NCI-H526 (cell line): ENCODE results near the gene DNASE1L1.

ENCODE experiments used
- DNase-seq, 2 experiments: peaks; one replicate each; lab custom pipeline; 2025; lab: John Stamatoyannopoulos, UW

Gene DNASE1L1

DNA sequence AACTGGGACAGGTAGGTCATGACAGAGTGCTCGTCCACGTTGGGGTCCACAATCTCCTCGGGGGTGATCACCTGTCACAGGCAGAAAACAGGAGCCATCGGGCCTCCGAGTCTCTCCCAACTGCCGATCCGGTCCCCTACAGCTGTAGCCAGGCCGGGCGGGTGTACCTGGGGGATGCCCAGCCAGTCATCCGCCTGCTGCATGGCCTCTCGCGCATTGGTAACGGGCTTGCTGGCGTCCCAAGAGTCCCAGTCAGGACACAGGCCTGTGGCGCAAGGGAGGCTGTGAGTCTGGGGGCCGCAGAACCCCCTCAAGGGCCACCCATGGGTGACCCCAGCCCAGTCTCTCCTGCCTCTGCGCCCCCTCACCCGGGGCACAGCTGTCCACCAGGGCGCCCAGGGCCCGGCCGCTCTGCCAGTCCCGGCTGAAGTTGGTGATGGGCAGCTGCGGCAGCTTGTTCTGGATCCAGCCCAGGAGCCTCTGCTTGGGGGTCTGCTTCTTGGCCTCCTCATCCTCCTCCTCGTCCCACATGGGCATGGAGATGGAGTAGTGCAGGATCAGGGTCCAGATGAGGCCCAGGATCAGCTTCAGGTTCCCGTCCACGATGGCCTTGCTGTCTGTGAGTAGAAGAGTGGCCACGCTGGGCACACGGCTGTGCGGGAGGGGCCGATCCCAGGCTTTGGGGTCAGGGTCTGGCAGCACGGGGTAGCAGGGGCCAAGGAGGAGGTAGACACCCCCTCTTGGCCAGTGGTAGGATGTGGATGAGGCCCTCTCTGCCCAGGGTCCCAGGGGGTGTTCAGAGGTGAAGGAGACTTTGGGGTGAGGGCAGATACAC, 41.4 kb downstream of the DNASE1L1 start:
- no peak for DNase-seq

DNA sequence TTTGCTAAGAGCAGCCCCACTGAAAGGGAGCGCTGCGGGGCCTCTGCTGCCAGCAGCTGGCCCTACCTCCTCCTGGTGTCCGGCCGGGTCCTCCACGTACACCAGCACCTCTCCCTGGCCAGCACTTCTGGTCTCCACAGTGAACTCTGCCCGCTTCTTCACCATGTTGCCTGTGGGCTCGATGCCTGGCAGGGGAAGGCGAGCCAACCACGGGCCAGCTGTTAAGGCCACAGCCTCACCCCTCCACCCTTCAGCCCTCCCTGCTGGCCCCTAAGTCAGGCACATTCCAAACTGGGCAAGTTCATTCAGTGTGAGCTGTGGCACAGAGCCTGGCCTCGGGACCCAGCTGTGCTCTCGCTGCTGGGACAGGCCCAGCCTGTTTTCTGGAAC, 42.4 kb downstream of the DNASE1L1 start:
- DNase-seq = no peak

GRCh38 chrX:154365997-154366665, 42.9 kb downstream of the DNASE1L1 start:
- DNase-seq = no peak

GRCh38 chrX:154365052-154365600, 43.9 kb downstream of the DNASE1L1 start:
- DNase-seq = no peak

- no peak for DNase-seq
These were observed 45.2 kb downstream of the DNASE1L1 start for GRCh38 chrX:154363706-154364439.

GRCh38 chrX:154362085-154362742, 46.8 kb downstream of the DNASE1L1 start:
- DNase-seq = no peak

DNA sequence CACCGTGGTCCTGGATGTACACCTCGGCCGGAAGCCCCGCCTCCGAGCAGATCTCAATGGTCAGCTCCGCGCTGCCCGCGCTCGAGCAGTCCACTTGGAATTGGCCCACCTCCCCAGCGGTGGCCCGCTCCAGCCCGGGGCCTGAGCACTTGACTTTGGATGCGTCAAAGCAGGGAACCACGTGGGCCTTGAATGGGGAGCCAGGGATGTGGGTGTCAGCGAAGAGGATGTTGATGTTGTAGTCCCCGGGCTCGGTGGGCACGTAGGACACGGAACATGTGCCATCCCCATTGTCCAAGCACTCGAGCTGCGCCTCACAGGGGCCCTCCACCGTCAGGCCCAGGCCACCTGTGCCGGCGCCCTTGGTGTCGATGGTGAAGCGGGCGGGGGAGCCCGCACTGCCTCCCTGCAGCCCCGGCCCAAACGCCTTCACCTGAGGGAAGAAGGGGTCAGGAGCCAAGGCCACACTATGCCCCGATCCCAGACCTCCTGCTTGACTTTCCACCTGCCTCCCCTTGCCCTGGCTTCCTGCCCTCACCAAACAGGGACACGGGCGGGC, 48.8 kb downstream of the DNASE1L1 start:
- DNase-seq = no peak

- DNase-seq = no peak
These were observed 49.5 kb downstream of the DNASE1L1 start for GRCh38 chrX:154359362-154360154.

DNA sequence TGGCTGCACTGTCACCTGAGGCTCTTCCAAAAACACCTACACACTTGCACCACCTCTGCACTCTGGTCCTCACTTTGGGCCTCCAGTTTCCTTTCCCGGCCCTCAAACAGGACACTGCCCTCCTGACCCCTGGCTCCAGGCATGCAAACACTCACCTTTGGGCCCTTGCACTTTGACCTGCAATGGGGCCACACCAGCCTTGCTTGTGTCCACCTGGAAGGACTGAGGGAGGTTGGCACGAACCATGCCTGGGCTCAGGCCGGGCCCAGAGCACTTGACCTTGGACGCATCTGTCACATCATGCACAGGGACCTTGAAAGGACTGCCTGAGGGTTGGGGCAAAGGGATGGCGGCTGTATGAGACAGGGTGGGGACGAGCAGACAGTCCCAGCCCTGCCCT, 50.2 kb downstream of the DNASE1L1 start:
- no peak for DNase-seq

GRCh38 chrX:154358011-154358410, 51.0 kb downstream of the DNASE1L1 start:
- DNase-seq = no peak

DNA sequence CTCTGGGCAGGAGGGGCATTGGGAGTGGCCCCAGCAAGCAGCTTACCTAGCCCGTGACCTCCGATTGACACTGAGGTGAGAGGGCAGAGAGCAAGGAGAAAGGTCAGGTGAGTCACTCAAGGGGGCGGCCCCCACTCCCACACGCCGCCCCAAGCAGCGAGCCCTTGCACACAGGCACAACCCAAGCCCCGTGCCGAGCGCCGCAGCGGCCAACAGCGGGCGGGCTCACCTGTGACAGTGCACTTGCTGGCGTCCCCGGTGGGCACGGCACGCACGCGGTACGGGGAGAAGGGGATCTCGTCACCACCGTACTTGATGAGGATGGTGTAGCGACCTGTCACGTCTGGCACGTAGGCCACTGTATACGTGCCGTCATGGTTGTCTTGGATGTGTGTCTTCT, 51.8 kb downstream of the DNASE1L1 start:
- no peak for DNase-seq

- DNase-seq = no peak
These were observed 52.5 kb downstream of the DNASE1L1 start for GRCh38 chrX:154356596-154356995.

- no peak for DNase-seq
These were observed 53.3 kb downstream of the DNASE1L1 start for GRCh38 chrX:154355776-154356140.

DNA sequence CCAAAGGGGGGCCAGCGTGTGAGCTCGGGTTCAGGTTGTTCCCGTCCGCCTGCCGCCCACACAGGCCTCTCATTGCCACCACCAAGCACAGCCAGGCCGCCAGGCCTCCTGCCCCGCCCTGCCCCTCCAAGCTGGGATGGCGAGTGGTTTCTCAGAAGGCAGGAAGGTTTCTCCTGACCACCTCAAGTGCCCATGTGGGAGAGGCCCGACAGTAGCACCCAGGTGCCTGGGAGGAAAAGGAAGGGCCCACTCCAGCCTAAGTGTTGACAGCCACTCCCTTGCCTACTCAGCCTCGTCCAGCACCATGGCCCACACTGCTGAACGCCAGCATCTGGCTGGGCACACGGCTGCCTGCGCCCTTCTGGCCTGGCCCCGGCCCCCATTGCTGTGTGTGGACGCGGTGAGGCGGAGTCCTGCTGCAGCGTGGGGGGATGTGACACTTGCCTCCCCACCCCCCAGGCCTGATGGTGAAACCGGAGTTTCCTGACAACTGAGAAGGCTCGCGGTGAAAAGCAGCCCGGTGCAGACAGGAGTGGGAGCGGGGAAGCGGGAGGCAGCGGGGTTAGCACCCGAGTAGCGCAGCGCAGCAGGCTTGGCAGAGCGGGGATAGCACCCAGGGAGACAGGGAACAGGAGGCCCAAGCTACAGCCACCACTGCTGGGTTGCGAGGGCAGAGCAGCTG, 53.8 kb downstream of the DNASE1L1 start:
- no peak for DNase-seq

DNA sequence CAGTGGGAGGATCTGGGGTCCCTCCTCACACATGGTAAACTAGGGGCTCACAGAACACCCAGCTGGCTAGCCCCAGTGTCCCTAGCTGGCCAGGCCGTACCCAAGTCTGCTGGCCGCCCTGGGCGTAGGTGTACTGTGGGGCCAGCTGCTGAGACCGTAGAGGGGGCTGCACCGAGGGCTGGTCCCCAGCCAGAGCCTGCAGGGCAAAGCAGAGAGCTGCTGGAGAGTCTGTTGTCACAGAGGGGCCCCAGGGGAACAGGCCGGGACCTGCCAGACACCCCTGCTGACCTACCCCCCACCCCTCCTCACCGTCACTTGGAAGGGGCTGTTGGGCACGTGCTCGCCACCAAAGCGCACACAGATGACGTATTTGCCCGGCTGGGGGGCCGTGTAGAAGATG, 54.5 kb downstream of the DNASE1L1 start:
- no peak for DNase-seq

DNA sequence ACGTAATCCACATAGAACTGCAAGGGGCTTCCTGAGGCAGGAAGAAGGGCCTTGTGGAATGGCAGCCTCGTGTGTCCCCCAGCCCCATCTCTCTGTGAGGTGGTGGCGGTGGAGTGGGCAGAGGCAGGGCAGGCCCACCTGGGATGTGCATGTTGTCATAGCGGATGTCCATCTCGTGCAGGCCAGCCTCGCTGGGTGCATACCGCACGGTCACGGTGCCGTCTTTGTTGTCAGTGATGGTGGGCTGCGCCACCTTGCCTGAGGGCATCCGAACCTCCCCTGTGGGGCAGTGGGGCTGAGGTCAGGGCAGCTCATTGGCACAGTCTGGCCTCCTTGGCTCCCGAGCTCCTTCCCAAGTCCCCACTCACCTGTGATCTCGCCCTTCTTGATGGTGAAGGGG, 55.0 kb downstream of the DNASE1L1 start:
- DNase-seq = no peak

- DNase-seq = no peak
These were observed 55.7 kb downstream of the DNASE1L1 start for GRCh38 chrX:154353172-154353843.

DNA sequence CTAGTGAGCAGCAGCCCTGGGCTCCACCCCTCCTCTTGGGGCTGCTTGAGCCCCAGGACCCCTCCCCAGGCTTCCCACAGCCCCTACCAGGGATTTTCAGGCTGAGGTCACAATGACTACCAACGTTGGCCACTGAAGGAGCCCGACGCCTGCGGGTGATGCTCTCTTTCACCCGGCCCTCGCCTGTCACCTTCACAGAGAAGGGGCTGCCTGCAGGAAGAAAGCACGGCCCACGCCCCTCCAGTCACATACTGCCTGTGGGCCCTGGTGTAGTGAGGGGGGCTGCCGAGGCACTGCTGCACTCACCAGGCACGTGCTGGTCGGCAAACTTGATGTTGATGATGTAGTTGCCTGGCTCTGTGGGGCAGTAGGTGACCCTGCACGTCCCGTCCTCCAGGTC, 56.6 kb downstream of the DNASE1L1 start:
- no peak for DNase-seq

DNA sequence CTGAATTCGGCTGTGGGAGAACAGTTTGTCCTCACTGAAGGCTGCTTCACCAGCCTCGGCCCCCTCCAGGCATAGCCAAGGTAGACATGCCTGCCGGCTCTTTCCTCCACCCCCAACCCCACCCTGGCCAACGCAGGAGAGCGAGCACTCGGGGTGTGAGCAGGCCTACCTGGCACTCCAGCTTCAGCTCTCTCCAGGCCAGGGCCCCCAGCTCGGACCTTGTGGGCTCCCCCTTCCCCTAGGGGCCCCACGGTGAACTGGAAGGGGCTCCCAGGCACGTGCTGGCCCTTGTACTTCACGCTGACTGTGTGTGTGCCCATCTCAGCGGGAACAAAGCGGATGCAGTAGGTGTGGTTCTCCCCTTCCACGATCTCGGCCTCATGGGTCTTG, 57.0 kb downstream of the DNASE1L1 start:
- DNase-seq = no peak
